ENCODE measurements around the gene GIPC2. TPM values are rescaled to one million over a fixed set of nuclear protein-coding genes. Genes with fewer than 3 reads are reported as not detected.

The GIPC2 gene
- total and polyA plus RNA-seq, 2 donors (not counting 1 experiment from before 2014, with no cell fraction given): 0.50 to 0.56 TPM

- H3K4me3 ChIP-seq (replicated peaks in 1 of 4; ENCODE audit: control extremely low read depth in 1 of 4, insufficient read depth in 1 of 4, low read depth in 3 of 4, low read length in 4 of 4): no peak overlapping the region
- H3K27me3 ChIP-seq (ENCODE audit: control insufficient read depth, insufficient read depth, low read length): no peaks in the 10 kb centered on the region
- H3K27ac ChIP-seq (ENCODE audit: insufficient read depth, low read length): no peak overlapping the region
- H3K9ac ChIP-seq (ENCODE audit: insufficient read depth, low read length): no peak overlapping the region
- H3K79me2 ChIP-seq (ENCODE audit: control insufficient read depth, insufficient read depth, low read length): no peaks in the 10 kb centered on the region
- peak; percentile 43 to 61 for DNase-seq (ENCODE audit: low read depth in 2 of 2)
- no peak overlapping the region for H2AFZ ChIP-seq (ENCODE audit: low read length)
- H4K20me1 ChIP-seq (ENCODE audit: control insufficient read depth, extremely low read depth, insufficient read depth, low read length): no peaks in the 10 kb centered on the region
- H3K36me3 ChIP-seq (ENCODE audit: control insufficient read depth, insufficient read depth, low read length): no peaks in the 10 kb centered on the region
- TF ChIP-seq EZH2 (IDR thresholded peaks at IDR 0.05; ENCODE audit: low read length, missing control alignments): no peak
- TF ChIP-seq CTCF (conservative IDR thresholded peaks at IDR 0.05 in 1 of 2, IDR thresholded peaks at IDR 0.05 in 1 of 2; ENCODE audit: low read depth in 1 of 2, low read length in 2 of 2): no peak
- no peak overlapping the region for H3K4me2 ChIP-seq (ENCODE audit: extremely low read depth, insufficient read depth, low read length)
- H3K9me3 ChIP-seq (ENCODE audit: control insufficient read depth, insufficient read depth, low read depth, low read length): no peaks in the 10 kb centered on the region
- no peaks in the 10 kb centered on the region for H3K4me1 ChIP-seq (ENCODE audit: control insufficient read depth, extremely low read depth, insufficient read depth, low read length)
These were observed 8.8 kb downstream of the GIPC2 start for GRCh38 chr1:78054559-78054958.

GRCh38 chr1:78054972-78055371, 9.2 kb downstream of the GIPC2 start:
- Histone ChIP-seq H3K79me2 (ENCODE audit: control insufficient read depth, insufficient read depth, low read length) (no peaks in the 10 kb centered on the region), H3K36me3 (ENCODE audit: control insufficient read depth, insufficient read depth, low read length) (no peaks in the 10 kb centered on the region), H3K9me3 (ENCODE audit: control insufficient read depth, insufficient read depth, low read depth, low read length) (no peaks in the 10 kb centered on the region), H4K20me1 (ENCODE audit: control insufficient read depth, extremely low read depth, insufficient read depth, low read length) (no peaks in the 10 kb centered on the region), H3K4me3 (replicated peaks in 1 of 4; ENCODE audit: control extremely low read depth in 1 of 4, insufficient read depth in 1 of 4, low read depth in 3 of 4, low read length in 4 of 4) (no peak overlapping the region), H3K27ac (ENCODE audit: insufficient read depth, low read length) (no peak overlapping the region), H3K27me3 (ENCODE audit: control insufficient read depth, insufficient read depth, low read length) (no peaks in the 10 kb centered on the region), H2AFZ (ENCODE audit: low read length) (no peak overlapping the region), H3K4me2 (ENCODE audit: extremely low read depth, insufficient read depth, low read length) (no peak overlapping the region), H3K4me1 (ENCODE audit: control insufficient read depth, extremely low read depth, insufficient read depth, low read length) (no peaks in the 10 kb centered on the region), H3K9ac (ENCODE audit: insufficient read depth, low read length) (no peak overlapping the region)
- no peak for DNase-seq (ENCODE audit: low read depth in 2 of 2)
- TF ChIP-seq EZH2 (IDR thresholded peaks at IDR 0.05; ENCODE audit: low read length, missing control alignments) (no peak), CTCF (conservative IDR thresholded peaks at IDR 0.05 in 1 of 2, IDR thresholded peaks at IDR 0.05 in 1 of 2; ENCODE audit: low read depth in 1 of 2, low read length in 2 of 2) (no peak)

GRCh38 chr1:78055565-78056132, 9.9 kb downstream of the GIPC2 start:
- Histone ChIP-seq H3K4me2 (ENCODE audit: extremely low read depth, insufficient read depth, low read length) (no peak overlapping the region), H2AFZ (ENCODE audit: low read length) (peak overlapping the region; percentile 13), H3K4me1 (ENCODE audit: control insufficient read depth, extremely low read depth, insufficient read depth, low read length) (no peaks in the 10 kb centered on the region), H3K27ac (ENCODE audit: insufficient read depth, low read length) (no peak overlapping the region), H3K4me3 (replicated peaks in 1 of 4; ENCODE audit: control extremely low read depth in 1 of 4, insufficient read depth in 1 of 4, low read depth in 3 of 4, low read length in 4 of 4) (no peak overlapping the region), H3K27me3 (ENCODE audit: control insufficient read depth, insufficient read depth, low read length) (no peaks in the 10 kb centered on the region), H3K36me3 (ENCODE audit: control insufficient read depth, insufficient read depth, low read length) (no peaks in the 10 kb centered on the region), H3K79me2 (ENCODE audit: control insufficient read depth, insufficient read depth, low read length) (no peaks in the 10 kb centered on the region), H3K9ac (ENCODE audit: insufficient read depth, low read length) (no peak overlapping the region), H4K20me1 (ENCODE audit: control insufficient read depth, extremely low read depth, insufficient read depth, low read length) (no peaks in the 10 kb centered on the region), H3K9me3 (ENCODE audit: control insufficient read depth, insufficient read depth, low read depth, low read length) (no peaks in the 10 kb centered on the region)
- no peak for TF ChIP-seq CTCF (conservative IDR thresholded peaks at IDR 0.05 in 1 of 2, IDR thresholded peaks at IDR 0.05 in 1 of 2; ENCODE audit: low read depth in 1 of 2, low read length in 2 of 2)
- TF ChIP-seq EZH2 (IDR thresholded peaks at IDR 0.05; ENCODE audit: low read length, missing control alignments): no peak
- DNase-seq (ENCODE audit: low read depth in 2 of 2): no peak

Measured in fibroblast of lung (primary cell).